H1 (cell line): Measurements from ENCODE around the gene NKAIN4. TPM values are rescaled to one million over a fixed set of nuclear protein-coding genes. Genes with fewer than 3 reads are reported as not detected.

Experiments
- CTCF ChIA-PET: fragments of 300-600 bp; sonication (Branson Sonifier 250); formaldehyde crosslinking; loops from one replicate; lab custom pipeline; 2021; ENCODE audit not compliant: partially characterized antibody; lab: Charles Lee
- POLR2A ChIA-PET: fragments of 300-600 bp; sonication (Branson Sonifier 250); formaldehyde crosslinking; loops from one replicate; lab custom pipeline; 2021; ENCODE audit warnings: inconsistent platforms; ENCODE audit not compliant: partially characterized antibody; lab: Charles Lee
- DNase-seq, 2 experiments: peaks; one replicate each; pipeline versions ENCODE4 v3.0.0 to v3.0.0-alpha.2; 2010 to 2022; ENCODE audit warnings: low spot score in 2 of 2, low read depth in 1 of 2, mixed read lengths in 1 of 2
- FAIRE-seq: peaks from 2 replicates; lab custom pipeline; 2011; peaks lifted over from hg19 to GRCh38; lab: Jason Lieb, UNC
- H2AFZ ChIP-seq: 2 replicates; pipeline ENCODE4 v1.8.1; 2012; ENCODE audit warnings: low read length, inconsistent platforms
- H2AK5ac ChIP-seq: 2 replicates; pipeline ENCODE4 v1.6.1; 2013; ENCODE audit warnings: low read depth, low read length
- H2BK120ac ChIP-seq: replicated peaks from 2 replicates; pipeline ENCODE3; 2013; ENCODE audit warnings: low read depth, low read length, inconsistent platforms
- H2BK12ac ChIP-seq: 2 replicates; pipeline ENCODE4 v1.6.1; 2013; ENCODE audit warnings: low read depth, low read length
- H2BK15ac ChIP-seq: 2 replicates; pipeline ENCODE4 v1.6.1; 2013; ENCODE audit warnings: low read length
- H2BK20ac ChIP-seq: 2 replicates; pipeline ENCODE4 v1.6.1; 2013; ENCODE audit warnings: low read length
- H2BK5ac ChIP-seq: 2 replicates; pipeline ENCODE4 v1.6.1; 2013; ENCODE audit warnings: low read depth, low read length
- H3K14ac ChIP-seq: 2 replicates; pipeline ENCODE4 v1.6.1; 2013; ENCODE audit warnings: inconsistent platforms; ENCODE audit not compliant: insufficient read length
- H3K18ac ChIP-seq: 2 replicates; pipeline ENCODE4 v1.6.1; 2013; ENCODE audit warnings: low read length; ENCODE audit errors: extremely low read depth
- H3K23ac ChIP-seq: 2 replicates; pipeline ENCODE4 v1.6.1; 2013; ENCODE audit warnings: inconsistent platforms; ENCODE audit not compliant: insufficient read length
- H3K23me2 ChIP-seq: 2 replicates; pipeline ENCODE4 v1.6.1; 2013; ENCODE audit warnings: low read depth, low read length
- H3K27ac ChIP-seq: 2 replicates; pipeline ENCODE4 v1.6.1; 2011; ENCODE audit warnings: low read depth, low read length, inconsistent platforms
- H3K27me3 ChIP-seq, 4 experiments: replicated peaks in 1 of 4; 1 replicate in 1 of 4; 2 replicates in 3 of 4; pipeline versions ENCODE4 v1.6.1 to v1.8.1; 2011 to 2013; ENCODE audit warnings: low read length in 3 of 4, mild to moderate bottlenecking in 3 of 4, inconsistent platforms in 2 of 4, mixed read lengths in 2 of 4, moderate library complexity in 1 of 4; ENCODE audit not compliant: control insufficient read depth in 3 of 4, insufficient read depth in 3 of 4; ENCODE audit errors: extremely low read depth in 1 of 4
- H3K36me3 ChIP-seq, 4 experiments: 2 replicates each; pipeline versions ENCODE4 v1.6.1 to v1.8.1; 2011 to 2013; ENCODE audit warnings: mild to moderate bottlenecking in 4 of 4, low read length in 3 of 4, moderate library complexity in 2 of 4, control low read depth in 1 of 4, inconsistent platforms in 1 of 4; ENCODE audit not compliant: insufficient read depth in 4 of 4, control insufficient read depth in 2 of 4
- H3K4ac ChIP-seq: replicated peaks from 2 replicates; pipeline ENCODE3; 2013; ENCODE audit warnings: low read length, low read depth, mixed read lengths, inconsistent platforms; ENCODE audit not compliant: insufficient read length
- H3K4me1 ChIP-seq, 4 experiments: replicated peaks in 1 of 4; 1 replicate in 1 of 4; 2 replicates in 3 of 4; pipeline versions ENCODE4 v1.6.1 to v1.8.1; 2011 to 2013; ENCODE audit warnings: low read length in 3 of 4, inconsistent platforms in 2 of 4, mixed read lengths in 1 of 4; ENCODE audit not compliant: insufficient read depth in 4 of 4, control insufficient read depth in 3 of 4
- H3K4me2 ChIP-seq, 2 experiments: 2 replicates each; pipeline versions ENCODE4 v1.6.1 to v1.8.1; 2011 to 2013; ENCODE audit warnings: low read depth in 2 of 2, low read length in 2 of 2, control low read depth in 1 of 2, inconsistent platforms in 1 of 2, mild to moderate bottlenecking in 1 of 2; ENCODE audit not compliant: insufficient read depth in 1 of 2
- H3K4me3 ChIP-seq, 4 experiments: fragments of 200-600, 300-600 bp in 1 of 4; sonication (generic), shearing (Covaris generic), sonication (Bioruptor Twin) in 1 of 4; 2 replicates each; pipeline versions ENCODE4 v1.5.1 to v1.8.1; 2011 to 2016; ENCODE audit warnings: low read length in 4 of 4, low read depth in 3 of 4, control low read depth in 2 of 4, inconsistent platforms in 2 of 4, mild to moderate bottlenecking in 2 of 4, mixed read lengths in 1 of 4, moderate library complexity in 1 of 4; ENCODE audit not compliant: insufficient read depth in 2 of 4; ENCODE audit errors: extremely low read depth in 1 of 4
- H3K56ac ChIP-seq: replicated peaks from 2 replicates; pipeline ENCODE3; 2013; ENCODE audit warnings: low read depth, mild to moderate bottlenecking, mixed read lengths, low read length, inconsistent platforms; ENCODE audit not compliant: insufficient read length
- H3K79me1 ChIP-seq: 2 replicates; pipeline ENCODE4 v1.6.1; 2013; ENCODE audit warnings: low read depth, low read length, control low read depth
- H3K79me2 ChIP-seq, 2 experiments: 2 replicates each; pipeline versions ENCODE4 v1.6.1 to v1.8.1; 2012 to 2013; ENCODE audit warnings: low read length in 2 of 2, mild to moderate bottlenecking in 2 of 2, inconsistent platforms in 1 of 2; ENCODE audit not compliant: insufficient read depth in 2 of 2, control insufficient read depth in 1 of 2
- H3K9ac ChIP-seq, 4 experiments: replicated peaks in 1 of 4; 1 replicate in 1 of 4; 2 replicates in 3 of 4; pipeline versions ENCODE4 v1.6.1 to v1.8.1; 2011 to 2013; ENCODE audit warnings: low read depth in 3 of 4, low read length in 3 of 4, control low read depth in 2 of 4, mild to moderate bottlenecking in 2 of 4, moderate library complexity in 2 of 4, inconsistent platforms in 1 of 4; ENCODE audit errors: extremely low read depth in 1 of 4
- H3K9me3 ChIP-seq, 2 experiments: 2 replicates each; pipeline versions ENCODE4 v1.6.1 to v1.8.1; 2012 to 2013; ENCODE audit warnings: mild to moderate bottlenecking in 2 of 2, moderate library complexity in 2 of 2, control low read depth in 1 of 2, inconsistent platforms in 1 of 2, low read depth in 1 of 2, low read length in 1 of 2, mixed read lengths in 1 of 2; ENCODE audit not compliant: insufficient read depth in 2 of 2
- H4K20me1 ChIP-seq, 2 experiments: replicated peaks in 1 of 2; 2 replicates each; pipeline versions ENCODE3 to v1.8.1; 2011 to 2013; ENCODE audit warnings: inconsistent platforms in 2 of 2, low read length in 2 of 2, mild to moderate bottlenecking in 1 of 2; ENCODE audit not compliant: insufficient read depth in 2 of 2, control insufficient read depth in 1 of 2
- H4K5ac ChIP-seq: 2 replicates; pipeline ENCODE4 v1.6.1; 2013; ENCODE audit warnings: low read length, low read depth, mixed read lengths, inconsistent platforms; ENCODE audit not compliant: insufficient read length
- H4K8ac ChIP-seq: 2 replicates; pipeline ENCODE4 v1.8.0; 2013; ENCODE audit warnings: mild to moderate bottlenecking, moderate library complexity, low read length, inconsistent platforms; ENCODE audit not compliant: insufficient read depth; ENCODE audit errors: extremely low read depth
- H4K91ac ChIP-seq: replicated peaks from 2 replicates; pipeline ENCODE3; 2013; ENCODE audit warnings: low read length, mixed read lengths, inconsistent platforms; ENCODE audit not compliant: insufficient read length
- ATF2 ChIP-seq: IDR thresholded peaks from 2 replicates; pipeline ENCODE4 v1.6.1; 2012; ENCODE audit warnings: low read length, inconsistent platforms
- EZH2 ChIP-seq: fragments of 200-600 bp; sonication (generic); IDR thresholded peaks from 2 replicates; pipeline ENCODE4 v1.7.1; 2012; ENCODE audit warnings: low read depth, mild to moderate bottlenecking, moderate library complexity, low read length, inconsistent platforms; ENCODE audit not compliant: severe bottlenecking
- GTF2F1 ChIP-seq: IDR thresholded peaks from 2 replicates; pipeline ENCODE4 v1.6.1; 2012; ENCODE audit warnings: low read depth, low read length, improper control_type of control experiment, borderline replicate concordance
- POLR2A ChIP-seq, 2 experiments: IDR thresholded peaks; 1 replicate in 1 of 2; 2 replicates in 1 of 2; pipeline ENCODE4 v1.6.1; 2011; ENCODE audit warnings: low read depth in 2 of 2, low read length in 2 of 2, mild to moderate bottlenecking in 2 of 2; ENCODE audit errors: control extremely low read depth in 1 of 2
- SP2 ChIP-seq: IDR thresholded peaks from 2 replicates; pipeline ENCODE4 v1.6.1; 2012; ENCODE audit warnings: mild to moderate bottlenecking, low read length, inconsistent platforms
- SUZ12 ChIP-seq: fragments of 200-600 bp; sonication (generic); IDR thresholded peaks from 2 replicates; pipeline ENCODE4 v1.6.1; 2012; ENCODE audit warnings: mild to moderate bottlenecking, inconsistent platforms, low read length, moderate library complexity, mixed read lengths
- ZNF274 ChIP-seq: IDR thresholded peaks from 2 replicates; pipeline ENCODE4 v1.7.0; 2012; ENCODE audit warnings: low read length, borderline replicate concordance; ENCODE audit errors: extremely low read depth
- WGBS, 2 experiments: shearing (Covaris generic) in 1 of 2; methylation state at CpG; one replicate each; pipeline versions ENCODE4 v1.1.6 to v1.1.7; 2013 to 2015; ENCODE audit warnings: low lambda C conversion rate in 2 of 2, mixed read lengths in 2 of 2, inconsistent platforms in 1 of 2, low coverage in 1 of 2, missing lambda C conversion rate in 1 of 2; ENCODE audit not compliant: insufficient replicate concordance in 2 of 2, insufficient coverage in 1 of 2, insufficient read length in 1 of 2; ENCODE audit errors: extremely low coverage in 1 of 2, missing lambda C conversion rate in 1 of 2; 5-methylcytosine and 5-hydroxymethylcytosine counted together
- polyA plus RNA-seq, 7 experiments: library from polyadenylated mRNA; depleted of rRNA in 3 of 7; stranded (reverse) in 5 of 7; unstranded in 2 of 7; fragments of >200 nt in 5 of 7; fragments of 200-250 nt in 2 of 7; gene quantifications; 1 replicate in 5 of 7; 2 replicates in 1 of 7; 4 replicates in 1 of 7; pipeline versions ENCODE4 v1.2.1 to v1.2.3, GENCODE V29; 2011 to 2013; ENCODE audit warnings: missing spikeins in 2 of 7, mixed read lengths in 2 of 7
- total RNA-seq: library from RNA; stranded (reverse); fragmentation: NEBNext Ultra II Directional; extraction: Animal tissue kit (Norgen Biotek cat#: 25700); gene quantifications from 2 replicates; pipeline ENCODE4 v1.2.1, GENCODE V29; 2021

Gene NKAIN4
- total and polyA plus RNA-seq, 2 of the 8 experiments (the other 6 are each of a cell fraction or from before 2014, with no cell fraction given), result 6.9 to 17.0 TPM

DNA sequence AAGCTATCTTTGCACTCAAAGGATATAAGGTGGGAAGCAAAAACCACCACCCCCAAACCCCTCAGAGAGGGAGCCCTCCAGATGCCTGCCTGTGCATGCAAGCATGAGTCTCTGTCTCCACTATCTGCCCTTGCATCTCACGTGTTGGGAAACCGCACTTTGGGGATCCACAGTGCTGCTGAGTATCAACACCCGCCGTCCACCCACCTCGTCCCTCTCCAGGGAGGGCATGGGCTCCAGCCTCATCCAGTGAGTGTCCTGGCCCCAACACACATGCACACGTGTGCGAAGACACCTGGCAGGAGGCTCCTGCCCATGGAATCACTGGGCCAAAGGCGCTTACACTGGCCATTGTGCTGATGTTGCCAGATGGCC, 34.8 kb downstream of the NKAIN4 start:
- peaks cover 0 to 14% (median 4%) of the 10 kb centered on the region in 4 experiments; a peak in 5 of 7 replicates for H3K4me1 ChIP-seq
- H3K79me1 ChIP-seq, result no peaks in the 10 kb centered on the region
- TF ChIP-seq GTF2F1 (no peak), SP2 (no peak), EZH2 (no peak), ATF2 (no peak), ZNF274 (no peak), SUZ12 (no peak), POLR2A (IDR thresholded peaks at IDR 0.05; ENCODE audit: control extremely low read depth in 1 of 2, low read depth in 2 of 2, low read length in 2 of 2) (no peak)
- no peaks in the 10 kb centered on the region for H3K9me3 ChIP-seq
- H4K5ac ChIP-seq, result no peak overlapping the region
- H4K20me1 ChIP-seq, result peaks cover 3 to 6% of the 10 kb centered on the region in 2 experiments
- H4K91ac ChIP-seq, result no peak overlapping the region
- 93% methylated on average over 8 of the region's 8 CpGs; no CpG with 5 or more reads in 1 of the 2 experiments for WGBS, 2 experiments
- H2BK20ac ChIP-seq, result no peak overlapping the region
- no peak overlapping the region for H3K4me3 ChIP-seq
- H3K27me3 ChIP-seq, result peaks cover 0 to 3% (median 0%) of the 10 kb centered on the region in 4 experiments; a peak in 2 of 7 replicates
- H2AK5ac ChIP-seq, result no peak overlapping the region
- no peak overlapping the region for H3K4me2 ChIP-seq
- H2BK5ac ChIP-seq, result no peak overlapping the region
- H2BK120ac ChIP-seq, result no peak overlapping the region
- no peak overlapping the region for H3K27ac ChIP-seq
- peaks cover 7% of the 10 kb centered on the region; the same call in 1 of the 2 replicates for H3K23me2 ChIP-seq
- H3K79me2 ChIP-seq, result peaks cover 0 to 11% of the 10 kb centered on the region in 2 experiments; a peak in 2 of 4 replicates
- no peak overlapping the region for H3K23ac ChIP-seq
- CTCF ChIA-PET, result interaction anchor here (0.7 to 3.6 kb wide), 9 partner anchors 9 to 89 kb away, joined by 3 to 18 read pairs (median 4); no protein-coding TSS in a partner anchor
- H3K18ac ChIP-seq, result no peak overlapping the region
- H3K4ac ChIP-seq, result no peak overlapping the region
- H3K9ac ChIP-seq, result no peak overlapping the region
- no peak overlapping the region for H2BK12ac ChIP-seq
- no peak overlapping the region for H3K14ac ChIP-seq
- no peak overlapping the region for H3K56ac ChIP-seq
- no peak for DNase-seq
- H3K36me3 ChIP-seq, result no peaks in the 10 kb centered on the region
- FAIRE-seq, result no peak
- no peak overlapping the region for H4K8ac ChIP-seq
- H2AFZ ChIP-seq, result no peak overlapping the region
- H2BK15ac ChIP-seq, result no peak overlapping the region
- POLR2A ChIA-PET, result interaction anchor here (0.7 to 3.6 kb wide), 4 partner anchors 13 to 812 kb away, joined by 3 to 12 read pairs (median 3); partner anchors contain the start of gene NKAIN4
